GM23338 (cell line): ENCODE results near the gene FOXB2. TPM values are rescaled to one million over a fixed set of nuclear protein-coding genes. Genes with fewer than 3 reads are reported as not detected.
A peak's percentile ranks its signal among the peaks of the same experiment; 100 is the strongest.

Experiments used
- ATAC-seq: fragments of 200-7000 bp; cut with Tn5 transposase; 3 replicates; pipeline ENCODE4 v1.9.1; 2020
- DNase-seq: peaks from one replicate; pipeline ENCODE4 v3.0.0-alpha.2; 2015; ENCODE audit warnings: low spot score
- H2AFZ ChIP-seq: fragments of 200-600 bp; sonication (generic); 2 replicates; pipeline ENCODE4 v1.8.0; 2016; ENCODE audit warnings: antibody characterized with exemption, mild to moderate bottlenecking, moderate library complexity
- H3F3A ChIP-seq: fragments of 200-600 bp; sonication (generic); replicated peaks from 2 replicates; pipeline ENCODE4 v1.8.0; 2017; ENCODE audit warnings: antibody characterized with exemption, mixed run types, low read depth
- H3K27ac ChIP-seq: fragments of 200-600 bp; sonication (generic); 2 replicates; pipeline ENCODE4 v1.6.1; 2016; ENCODE audit warnings: low read depth
- H3K27me3 ChIP-seq: fragments of 200-600 bp; sonication (generic); 2 replicates; pipeline ENCODE4 v1.8.0; 2016; ENCODE audit warnings: mild to moderate bottlenecking, mixed run types, moderate library complexity; ENCODE audit not compliant: insufficient read depth
- H3K36me3 ChIP-seq: fragments of 200-600 bp; sonication (generic); 2 replicates; pipeline ENCODE4 v1.8.0; 2016; ENCODE audit warnings: mild to moderate bottlenecking; ENCODE audit not compliant: insufficient read depth
- H3K4me1 ChIP-seq: fragments of 200-600 bp; sonication (generic); 2 replicates; pipeline ENCODE4 v1.8.0; 2016; ENCODE audit warnings: mild to moderate bottlenecking, moderate library complexity; ENCODE audit not compliant: insufficient read depth
- H3K4me2 ChIP-seq: fragments of 200-600 bp; sonication (generic); 2 replicates; pipeline ENCODE4 v1.7.1; 2017; ENCODE audit warnings: mixed run types
- H3K4me3 ChIP-seq: fragments of 200-600 bp; sonication (generic); 2 replicates; pipeline ENCODE4 v1.6.1; 2016; ENCODE audit warnings: mixed run types
- H3K79me2 ChIP-seq: fragments of 200-600 bp; sonication (generic); replicated peaks from 2 replicates; pipeline ENCODE4 v1.8.0; 2017; ENCODE audit warnings: mild to moderate bottlenecking; ENCODE audit not compliant: insufficient read depth
- H3K9me2 ChIP-seq: fragments of 200-600 bp; sonication (generic); 2 replicates; pipeline ENCODE4 v1.8.0; 2017; ENCODE audit not compliant: insufficient read depth
- H4K20me1 ChIP-seq: fragments of 200-600 bp; sonication (generic); replicated peaks from 2 replicates; pipeline ENCODE4 v1.8.0; 2017; ENCODE audit warnings: mild to moderate bottlenecking; ENCODE audit not compliant: insufficient read depth
- H3K27ac Mint-ChIP-seq: 2 replicates; pipeline ENCODE4 v1.8.0; 2020; ENCODE audit warnings: inconsistent platforms, mild to moderate bottlenecking, moderate library complexity, mixed read lengths
- H3K27me3 Mint-ChIP-seq: 3 replicates; pipeline ENCODE4 v1.8.0; 2022; ENCODE audit warnings: low read depth, mild to moderate bottlenecking, moderate library complexity, mixed read lengths, inconsistent platforms; ENCODE audit not compliant: insufficient read depth, poor library complexity
- H3K36me3 Mint-ChIP-seq: 3 replicates; pipeline ENCODE4 v1.8.0; 2021; ENCODE audit warnings: low read depth, mild to moderate bottlenecking, inconsistent platforms, moderate library complexity, mixed read lengths
- H3K4me1 Mint-ChIP-seq: 3 replicates; pipeline ENCODE4 v1.8.0; 2020; ENCODE audit warnings: mild to moderate bottlenecking, inconsistent platforms, mixed read lengths
- H3K4me3 Mint-ChIP-seq: 3 replicates; pipeline ENCODE4 v1.8.0; 2021; ENCODE audit warnings: moderate library complexity, mild to moderate bottlenecking, inconsistent platforms, mixed read lengths
- H3K9me3 Mint-ChIP-seq: 3 replicates; pipeline ENCODE4 v1.8.0; 2020; ENCODE audit warnings: moderate library complexity, mild to moderate bottlenecking, inconsistent platforms, mixed read lengths
- CREB1 ChIP-seq: fragments of 250-450 bp; sonication (Bioruptor Pico); IDR thresholded peaks from 2 replicates; pipeline ENCODE4 v1.5.0; 2020; ENCODE audit warnings: low read depth, mild to moderate bottlenecking, moderate library complexity
- EZH2 ChIP-seq: fragments of 200-600 bp; sonication (generic); IDR thresholded peaks from one replicate; pipeline ENCODE4 v1.8.0; 2017; ENCODE audit warnings: antibody characterized with exemption, mild to moderate bottlenecking, low read depth; ENCODE audit not compliant: unreplicated experiment
- EZH2phosphoT487 ChIP-seq: fragments of 200-600 bp; sonication (generic); IDR thresholded peaks from one replicate; pipeline ENCODE4 v1.8.1; 2018; ENCODE audit warnings: antibody characterized with exemption; ENCODE audit not compliant: unreplicated experiment
- JUNB ChIP-seq: IDR thresholded peaks from one replicate; pipeline ENCODE4 v1.6.1; 2016; ENCODE audit warnings: antibody characterized with exemption; ENCODE audit not compliant: unreplicated experiment
- POLR2AphosphoS5 ChIP-seq: IDR thresholded peaks from 2 replicates; pipeline ENCODE4 v1.6.1; 2016; ENCODE audit warnings: antibody characterized with exemption, low read depth
- ZNF331 ChIP-seq: fragments of 250-450 bp; sonication (Bioruptor Pico); IDR thresholded peaks from 2 replicates; pipeline ENCODE4 v1.5.0; 2020; ENCODE audit warnings: low read depth, mild to moderate bottlenecking, moderate library complexity
- long read RNA-seq: library from polyadenylated mRNA; unstranded; transcript quantifications from one replicate; pipeline ENCODE4 v2.0.0, GENCODE V29; 2020; ENCODE audit not compliant: unreplicated experiment
- polyA plus RNA-seq: library from polyadenylated mRNA; unstranded; fragments of >200 nt; fragmentation: Nextera tagmentation; extraction: Ambion mirVana; gene quantifications from 2 replicates; pipeline ENCODE4 v1.2.1, GENCODE V29; 2016
- total RNA-seq: library from RNA; depleted of rRNA; stranded (reverse); fragments of >200 nt; shearing (Covaris generic); gene quantifications from 2 replicates; pipeline ENCODE4 v1.2.3, GENCODE V29; 2014; rRNA removed
- TF ChIP-seq, protein P1 (sequence below), 2 experiments: fragments of 200-600 bp in 1 of 2; sonication (generic) in 1 of 2; conservative IDR thresholded peaks; 2 replicates each; pipeline versions ENCODE4 v1.5.1 to v1.6.1; 2016 to 2017; ENCODE audit warnings: antibody characterized with exemption in 2 of 2, low read depth in 2 of 2, mild to moderate bottlenecking in 2 of 2, moderate library complexity in 1 of 2
- TF ChIP-seq, protein P2 (sequence below): fragments of 250-450 bp; sonication (Bioruptor Pico); IDR thresholded peaks from 2 replicates; pipeline ENCODE4 v1.5.0; 2020; ENCODE audit warnings: mild to moderate bottlenecking, moderate library complexity
- TF ChIP-seq, protein P3 (sequence below): IDR thresholded peaks from one replicate; pipeline ENCODE4 v1.6.1; 2018; ENCODE audit warnings: antibody characterized with exemption; ENCODE audit not compliant: unreplicated experiment
- TF ChIP-seq, protein P4 (sequence below): IDR thresholded peaks from 2 replicates; pipeline ENCODE4 v1.6.1; 2016; ENCODE audit warnings: antibody characterized with exemption

Gene FOXB2
- total RNA-seq (not detected in 2 replicates), polyA plus RNA-seq (not detected in 2 replicates)
- long read RNA-seq = 0 reads

DNA sequence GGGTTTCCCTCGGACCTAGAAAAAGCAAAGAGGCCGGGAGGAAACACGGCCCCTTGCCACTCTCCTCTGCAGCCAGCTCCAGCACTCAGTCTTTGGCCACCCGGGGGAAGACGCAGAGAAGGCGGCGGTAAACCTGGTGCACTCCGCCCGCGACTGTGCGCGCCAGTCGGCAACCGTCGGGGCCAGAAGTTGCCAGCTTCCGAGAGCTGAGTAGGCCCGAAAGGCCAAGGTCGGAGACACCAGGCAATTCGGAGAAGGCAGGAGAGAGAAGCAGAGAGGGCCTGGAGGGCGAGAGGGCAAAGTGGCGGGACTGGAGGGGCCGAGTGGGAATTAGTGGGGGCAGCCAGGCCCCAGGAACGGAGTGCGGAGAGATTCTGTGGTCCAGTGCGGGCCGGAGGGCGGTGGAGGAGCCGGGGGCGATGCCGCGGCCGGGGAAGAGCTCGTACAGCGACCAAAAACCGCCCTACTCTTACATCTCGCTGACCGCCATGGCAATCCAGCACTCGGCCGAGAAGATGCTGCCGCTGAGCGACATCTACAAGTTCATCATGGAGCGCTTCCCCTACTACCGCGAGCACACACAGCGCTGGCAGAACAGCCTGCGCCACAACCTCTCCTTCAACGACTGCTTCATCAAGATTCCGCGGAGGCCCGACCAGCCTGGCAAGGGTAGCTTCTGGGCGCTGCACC lies at the start of gene FOXB2:
Gene FOXB2, plus strand, starts transcription at position 420 of the 690 bp plus-strand sequence. Its CDS starts 0 bp downstream, at position 420.
- no peaks in the 10 kb centered on the region for H3K79me2 ChIP-seq
- H3K27me3 ChIP-seq = peaks cover 100% of the 10 kb centered on the region
- no peak within 1 kb of the TSS for H3K27ac Mint-ChIP-seq
- H3K4me1 Mint-ChIP-seq = peaks cover 64% of the 10 kb centered on the region
- H3K4me3 ChIP-seq = peak within 1 kb of the TSS; percentile 63
- no peak within 1 kb of the TSS for H3K27ac ChIP-seq
- peak; percentile 70 for DNase-seq
- TF ChIP-seq JUNB (no peak), POLR2AphosphoS5 (no peak), EZH2 (peak; percentile 99), CREB1 (CRISPR knock-in tag) (no peak), EZH2phosphoT487 (peak; percentile 95), ZNF331 (CRISPR knock-in tag) (no peak)
- TF ChIP-seq, protein P1, sequence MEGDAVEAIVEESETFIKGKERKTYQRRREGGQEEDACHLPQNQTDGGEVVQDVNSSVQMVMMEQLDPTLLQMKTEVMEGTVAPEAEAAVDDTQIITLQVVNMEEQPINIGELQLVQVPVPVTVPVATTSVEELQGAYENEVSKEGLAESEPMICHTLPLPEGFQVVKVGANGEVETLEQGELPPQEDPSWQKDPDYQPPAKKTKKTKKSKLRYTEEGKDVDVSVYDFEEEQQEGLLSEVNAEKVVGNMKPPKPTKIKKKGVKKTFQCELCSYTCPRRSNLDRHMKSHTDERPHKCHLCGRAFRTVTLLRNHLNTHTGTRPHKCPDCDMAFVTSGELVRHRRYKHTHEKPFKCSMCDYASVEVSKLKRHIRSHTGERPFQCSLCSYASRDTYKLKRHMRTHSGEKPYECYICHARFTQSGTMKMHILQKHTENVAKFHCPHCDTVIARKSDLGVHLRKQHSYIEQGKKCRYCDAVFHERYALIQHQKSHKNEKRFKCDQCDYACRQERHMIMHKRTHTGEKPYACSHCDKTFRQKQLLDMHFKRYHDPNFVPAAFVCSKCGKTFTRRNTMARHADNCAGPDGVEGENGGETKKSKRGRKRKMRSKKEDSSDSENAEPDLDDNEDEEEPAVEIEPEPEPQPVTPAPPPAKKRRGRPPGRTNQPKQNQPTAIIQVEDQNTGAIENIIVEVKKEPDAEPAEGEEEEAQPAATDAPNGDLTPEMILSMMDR (conservative IDR thresholded peaks at IDR 0.05; ENCODE audit: low read depth in 2 of 2) = no peak
- TF ChIP-seq, protein P2, sequence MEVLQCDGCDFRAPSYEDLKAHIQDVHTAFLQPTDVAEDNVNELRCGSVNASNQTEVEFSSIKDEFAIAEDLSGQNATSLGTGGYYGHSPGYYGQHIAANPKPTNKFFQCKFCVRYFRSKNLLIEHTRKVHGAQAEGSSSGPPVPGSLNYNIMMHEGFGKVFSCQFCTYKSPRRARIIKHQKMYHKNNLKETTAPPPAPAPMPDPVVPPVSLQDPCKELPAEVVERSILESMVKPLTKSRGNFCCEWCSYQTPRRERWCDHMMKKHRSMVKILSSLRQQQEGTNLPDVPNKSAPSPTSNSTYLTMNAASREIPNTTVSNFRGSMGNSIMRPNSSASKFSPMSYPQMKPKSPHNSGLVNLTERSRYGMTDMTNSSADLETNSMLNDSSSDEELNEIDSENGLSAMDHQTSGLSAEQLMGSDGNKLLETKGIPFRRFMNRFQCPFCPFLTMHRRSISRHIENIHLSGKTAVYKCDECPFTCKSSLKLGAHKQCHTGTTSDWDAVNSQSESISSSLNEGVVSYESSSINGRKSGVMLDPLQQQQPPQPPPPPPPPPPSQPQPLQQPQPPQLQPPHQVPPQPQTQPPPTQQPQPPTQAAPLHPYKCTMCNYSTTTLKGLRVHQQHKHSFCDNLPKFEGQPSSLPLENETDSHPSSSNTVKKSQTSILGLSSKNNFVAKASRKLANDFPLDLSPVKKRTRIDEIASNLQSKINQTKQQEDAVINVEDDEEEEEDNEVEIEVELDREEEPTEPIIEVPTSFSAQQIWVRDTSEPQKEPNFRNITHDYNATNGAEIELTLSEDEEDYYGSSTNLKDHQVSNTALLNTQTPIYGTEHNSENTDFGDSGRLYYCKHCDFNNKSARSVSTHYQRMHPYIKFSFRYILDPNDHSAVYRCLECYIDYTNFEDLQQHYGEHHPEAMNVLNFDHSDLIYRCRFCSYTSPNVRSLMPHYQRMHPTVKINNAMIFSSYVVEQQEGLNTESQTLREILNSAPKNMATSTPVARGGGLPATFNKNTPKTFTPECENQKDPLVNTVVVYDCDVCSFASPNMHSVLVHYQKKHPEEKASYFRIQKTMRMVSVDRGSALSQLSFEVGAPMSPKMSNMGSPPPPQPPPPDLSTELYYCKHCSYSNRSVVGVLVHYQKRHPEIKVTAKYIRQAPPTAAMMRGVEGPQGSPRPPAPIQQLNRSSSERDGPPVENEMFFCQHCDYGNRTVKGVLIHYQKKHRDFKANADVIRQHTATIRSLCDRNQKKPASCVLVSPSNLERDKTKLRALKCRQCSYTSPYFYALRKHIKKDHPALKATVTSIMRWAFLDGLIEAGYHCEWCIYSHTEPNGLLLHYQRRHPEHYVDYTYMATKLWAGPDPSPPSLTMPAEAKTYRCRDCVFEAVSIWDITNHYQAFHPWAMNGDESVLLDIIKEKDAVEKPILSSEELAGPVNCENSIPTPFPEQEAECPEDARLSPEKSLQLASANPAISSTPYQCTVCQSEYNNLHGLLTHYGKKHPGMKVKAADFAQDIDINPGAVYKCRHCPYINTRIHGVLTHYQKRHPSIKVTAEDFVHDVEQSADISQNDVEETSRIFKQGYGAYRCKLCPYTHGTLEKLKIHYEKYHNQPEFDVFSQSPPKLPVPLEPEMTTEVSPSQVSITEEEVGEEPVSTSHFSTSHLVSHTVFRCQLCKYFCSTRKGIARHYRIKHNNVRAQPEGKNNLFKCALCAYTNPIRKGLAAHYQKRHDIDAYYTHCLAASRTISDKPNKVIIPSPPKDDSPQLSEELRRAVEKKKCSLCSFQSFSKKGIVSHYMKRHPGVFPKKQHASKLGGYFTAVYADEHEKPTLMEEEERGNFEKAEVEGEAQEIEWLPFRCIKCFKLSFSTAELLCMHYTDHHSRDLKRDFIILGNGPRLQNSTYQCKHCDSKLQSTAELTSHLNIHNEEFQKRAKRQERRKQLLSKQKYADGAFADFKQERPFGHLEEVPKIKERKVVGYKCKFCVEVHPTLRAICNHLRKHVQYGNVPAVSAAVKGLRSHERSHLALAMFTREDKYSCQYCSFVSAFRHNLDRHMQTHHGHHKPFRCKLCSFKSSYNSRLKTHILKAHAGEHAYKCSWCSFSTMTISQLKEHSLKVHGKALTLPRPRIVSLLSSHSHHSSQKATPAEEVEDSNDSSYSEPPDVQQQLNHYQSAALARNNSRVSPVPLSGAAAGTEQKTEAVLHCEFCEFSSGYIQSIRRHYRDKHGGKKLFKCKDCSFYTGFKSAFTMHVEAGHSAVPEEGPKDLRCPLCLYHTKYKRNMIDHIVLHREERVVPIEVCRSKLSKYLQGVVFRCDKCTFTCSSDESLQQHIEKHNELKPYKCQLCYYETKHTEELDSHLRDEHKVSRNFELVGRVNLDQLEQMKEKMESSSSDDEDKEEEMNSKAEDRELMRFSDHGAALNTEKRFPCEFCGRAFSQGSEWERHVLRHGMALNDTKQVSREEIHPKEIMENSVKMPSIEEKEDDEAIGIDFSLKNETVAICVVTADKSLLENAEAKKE = no peak
- TF ChIP-seq, protein P3, sequence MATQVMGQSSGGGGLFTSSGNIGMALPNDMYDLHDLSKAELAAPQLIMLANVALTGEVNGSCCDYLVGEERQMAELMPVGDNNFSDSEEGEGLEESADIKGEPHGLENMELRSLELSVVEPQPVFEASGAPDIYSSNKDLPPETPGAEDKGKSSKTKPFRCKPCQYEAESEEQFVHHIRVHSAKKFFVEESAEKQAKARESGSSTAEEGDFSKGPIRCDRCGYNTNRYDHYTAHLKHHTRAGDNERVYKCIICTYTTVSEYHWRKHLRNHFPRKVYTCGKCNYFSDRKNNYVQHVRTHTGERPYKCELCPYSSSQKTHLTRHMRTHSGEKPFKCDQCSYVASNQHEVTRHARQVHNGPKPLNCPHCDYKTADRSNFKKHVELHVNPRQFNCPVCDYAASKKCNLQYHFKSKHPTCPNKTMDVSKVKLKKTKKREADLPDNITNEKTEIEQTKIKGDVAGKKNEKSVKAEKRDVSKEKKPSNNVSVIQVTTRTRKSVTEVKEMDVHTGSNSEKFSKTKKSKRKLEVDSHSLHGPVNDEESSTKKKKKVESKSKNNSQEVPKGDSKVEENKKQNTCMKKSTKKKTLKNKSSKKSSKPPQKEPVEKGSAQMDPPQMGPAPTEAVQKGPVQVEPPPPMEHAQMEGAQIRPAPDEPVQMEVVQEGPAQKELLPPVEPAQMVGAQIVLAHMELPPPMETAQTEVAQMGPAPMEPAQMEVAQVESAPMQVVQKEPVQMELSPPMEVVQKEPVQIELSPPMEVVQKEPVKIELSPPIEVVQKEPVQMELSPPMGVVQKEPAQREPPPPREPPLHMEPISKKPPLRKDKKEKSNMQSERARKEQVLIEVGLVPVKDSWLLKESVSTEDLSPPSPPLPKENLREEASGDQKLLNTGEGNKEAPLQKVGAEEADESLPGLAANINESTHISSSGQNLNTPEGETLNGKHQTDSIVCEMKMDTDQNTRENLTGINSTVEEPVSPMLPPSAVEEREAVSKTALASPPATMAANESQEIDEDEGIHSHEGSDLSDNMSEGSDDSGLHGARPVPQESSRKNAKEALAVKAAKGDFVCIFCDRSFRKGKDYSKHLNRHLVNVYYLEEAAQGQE = no peak
- TF ChIP-seq, protein P4, sequence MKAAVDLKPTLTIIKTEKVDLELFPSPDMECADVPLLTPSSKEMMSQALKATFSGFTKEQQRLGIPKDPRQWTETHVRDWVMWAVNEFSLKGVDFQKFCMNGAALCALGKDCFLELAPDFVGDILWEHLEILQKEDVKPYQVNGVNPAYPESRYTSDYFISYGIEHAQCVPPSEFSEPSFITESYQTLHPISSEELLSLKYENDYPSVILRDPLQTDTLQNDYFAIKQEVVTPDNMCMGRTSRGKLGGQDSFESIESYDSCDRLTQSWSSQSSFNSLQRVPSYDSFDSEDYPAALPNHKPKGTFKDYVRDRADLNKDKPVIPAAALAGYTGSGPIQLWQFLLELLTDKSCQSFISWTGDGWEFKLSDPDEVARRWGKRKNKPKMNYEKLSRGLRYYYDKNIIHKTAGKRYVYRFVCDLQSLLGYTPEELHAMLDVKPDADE = no peak
- ATAC-seq = peak; percentile 1
- H3K4me3 Mint-ChIP-seq = peak within 1 kb of the TSS; percentile 82
- peak within 1 kb of the TSS; percentile 81 for H3K4me2 ChIP-seq
- no peaks in the 10 kb centered on the region for H3K9me2 ChIP-seq
- H2AFZ ChIP-seq = peak within 1 kb of the TSS; percentile 98
- H3K36me3 Mint-ChIP-seq = peaks cover 5% of the 10 kb centered on the region
- H3K27me3 Mint-ChIP-seq = peaks cover 99% of the 10 kb centered on the region
- H3K4me1 ChIP-seq = peaks cover 71% of the 10 kb centered on the region
- H4K20me1 ChIP-seq = no peaks in the 10 kb centered on the region; the same call in 1 of the 2 replicates
- H3K36me3 ChIP-seq = no peaks in the 10 kb centered on the region
- H3F3A ChIP-seq = peaks cover 64% of the 10 kb centered on the region
- peaks cover 9% of the 10 kb centered on the region for H3K9me3 Mint-ChIP-seq
